HG03565 (cell line): ENCODE results near the gene EBF3.

Source experiments
- ATAC-seq: cut with Tn5 transposase; IDR thresholded peaks from one replicate; pipeline ENCODE4 v1.9.1; 2021; ENCODE audit warnings: mild to moderate bottlenecking, moderate library complexity; ENCODE audit not compliant: unreplicated experiment

Gene EBF3

DNA sequence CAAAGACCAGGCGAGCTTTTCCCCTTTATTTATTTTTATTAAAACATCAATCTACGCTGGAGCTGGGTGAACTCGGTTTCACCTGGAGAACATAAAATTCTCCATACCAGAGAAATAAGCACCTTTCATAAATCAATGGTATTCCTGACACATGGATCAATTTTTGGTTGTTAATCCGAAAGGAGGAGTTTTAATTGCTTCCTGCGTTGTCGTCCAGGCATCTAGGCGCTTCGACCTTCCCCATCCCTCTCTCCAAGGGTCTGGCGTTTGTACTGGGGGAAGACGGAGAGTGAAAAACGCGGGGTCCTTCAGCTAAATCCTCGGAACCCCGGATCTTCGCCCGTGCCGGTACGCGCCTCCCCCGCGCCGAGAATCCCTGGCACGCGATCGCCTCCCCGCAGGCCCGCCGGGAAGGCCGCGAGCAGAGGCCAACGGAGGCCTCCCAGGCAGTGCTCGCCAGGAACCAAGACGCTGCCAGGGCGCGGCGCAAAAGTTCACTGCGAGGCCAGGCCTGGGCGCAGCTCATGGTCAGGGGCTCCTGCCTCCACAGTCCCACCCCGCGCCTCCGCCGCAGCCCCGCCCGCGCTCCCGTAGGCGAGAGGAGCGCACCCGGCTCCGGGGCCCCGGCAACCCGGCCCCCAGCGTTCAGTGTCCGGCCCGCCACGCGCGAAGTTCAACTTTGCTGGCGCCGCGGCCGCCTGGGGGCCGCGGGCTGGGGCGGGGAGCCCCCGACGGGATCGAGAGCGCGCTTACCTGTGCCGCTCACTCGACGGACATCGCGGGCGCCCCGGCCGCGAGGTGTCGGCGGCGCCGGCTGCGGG is 8.3 kb upstream of the EBF3 start:
- ATAC-seq, result no peak

- ATAC-seq, result no peak
Observed at GRCh38 chr10:129971381-129972144, 7.5 kb upstream of the EBF3 start.

- ATAC-seq, result no peak
Observed at GRCh38 chr10:129970465-129971364, 6.6 kb upstream of the EBF3 start.

GRCh38 chr10:129969911-129970464 is 5.9 kb upstream of the EBF3 start:
- no peak for ATAC-seq

DNA sequence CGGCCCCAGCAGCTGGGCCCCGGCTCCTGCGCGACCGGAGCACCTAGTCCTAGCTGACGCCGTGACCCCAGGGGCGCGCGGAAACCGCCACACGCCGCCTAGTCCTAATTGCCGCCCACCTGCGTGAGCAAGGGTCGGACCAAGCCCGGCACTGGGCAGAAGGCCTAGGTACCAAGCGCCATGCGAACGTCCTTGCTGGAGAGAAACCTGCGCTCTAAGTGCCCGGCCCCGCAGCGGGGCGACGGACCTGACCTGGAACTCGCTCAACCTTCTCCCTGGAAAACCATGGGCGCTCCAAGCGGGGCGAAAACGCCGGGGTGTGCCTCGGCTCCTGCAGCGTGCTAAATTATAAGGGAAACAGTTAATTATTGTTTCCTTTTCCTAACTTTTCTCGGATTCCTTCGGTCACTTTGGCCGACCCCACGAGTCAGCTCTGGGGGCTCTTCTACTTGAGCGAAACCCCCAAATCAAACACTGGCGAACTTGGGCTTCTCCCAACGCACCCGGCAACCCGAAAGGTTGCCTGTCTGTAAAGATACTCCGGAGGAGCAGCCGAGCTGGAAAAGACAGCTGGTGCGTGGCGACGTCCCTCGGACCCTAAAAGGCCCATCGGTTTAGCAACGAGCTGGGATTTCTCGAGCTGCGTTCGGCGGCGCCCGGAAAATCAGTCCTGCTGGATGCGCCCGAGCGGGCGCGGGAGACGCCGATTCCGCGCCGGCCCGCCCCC is 5.3 kb upstream of the EBF3 start:
- ATAC-seq, result no peak

DNA sequence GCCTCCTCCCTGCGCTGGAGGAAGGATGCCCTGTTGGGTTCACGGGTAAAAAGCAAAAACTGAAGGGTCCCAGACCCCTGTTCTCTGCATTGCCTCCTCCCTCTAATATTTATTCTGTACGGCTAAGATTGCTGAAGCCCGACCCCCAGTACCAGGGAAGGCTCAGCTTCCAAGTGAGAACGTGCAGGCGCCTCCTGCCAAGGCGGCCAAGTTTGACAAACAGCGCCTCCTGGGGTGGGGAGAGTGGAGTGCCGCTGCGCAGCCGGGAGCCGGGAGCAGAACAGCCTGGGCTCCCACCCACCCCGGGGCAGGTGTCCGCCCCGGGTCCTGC is 4.7 kb upstream of the EBF3 start:
- ATAC-seq, result no peak

DNA sequence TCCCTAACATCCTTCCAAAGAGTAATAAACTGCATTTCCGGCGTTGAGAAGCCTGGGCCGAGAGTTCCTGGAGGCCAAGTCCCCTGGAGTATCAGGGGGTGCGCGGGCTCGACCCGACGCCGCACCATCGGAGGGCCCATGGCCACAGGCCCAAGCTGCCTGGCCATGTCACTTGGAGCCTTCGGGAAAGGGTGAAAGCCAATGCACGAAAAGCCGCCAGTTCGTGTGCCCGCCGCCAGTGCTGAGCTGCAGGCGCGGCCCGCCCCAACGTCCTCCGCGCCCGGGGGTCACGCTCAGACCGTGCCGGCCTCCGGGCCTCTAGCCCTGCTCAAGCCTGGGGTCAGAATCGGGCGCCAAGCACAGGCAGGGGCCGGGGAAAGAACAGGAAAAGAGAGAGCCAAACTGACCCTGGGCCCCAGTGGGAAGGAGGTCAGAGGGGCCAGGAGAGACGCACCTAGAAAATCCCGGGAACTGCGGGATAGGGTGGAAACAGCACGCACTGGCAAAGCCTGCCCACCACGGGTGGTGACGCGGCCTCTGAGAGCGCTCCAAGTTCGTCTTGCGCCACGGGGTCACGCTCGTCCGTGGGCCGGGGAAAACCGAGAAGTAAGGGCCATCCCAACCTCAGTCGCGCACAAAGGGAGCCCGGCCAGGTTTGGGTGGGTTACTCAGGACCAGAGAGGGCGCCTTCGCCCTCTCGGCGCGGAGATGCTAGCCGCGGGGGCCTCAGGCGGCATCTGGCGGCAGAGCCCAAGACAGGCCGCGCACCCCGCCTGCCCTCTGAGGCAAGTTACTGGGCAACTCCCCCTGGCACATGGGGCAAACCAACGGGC is 4.2 kb upstream of the EBF3 start:
- no peak for ATAC-seq

DNA sequence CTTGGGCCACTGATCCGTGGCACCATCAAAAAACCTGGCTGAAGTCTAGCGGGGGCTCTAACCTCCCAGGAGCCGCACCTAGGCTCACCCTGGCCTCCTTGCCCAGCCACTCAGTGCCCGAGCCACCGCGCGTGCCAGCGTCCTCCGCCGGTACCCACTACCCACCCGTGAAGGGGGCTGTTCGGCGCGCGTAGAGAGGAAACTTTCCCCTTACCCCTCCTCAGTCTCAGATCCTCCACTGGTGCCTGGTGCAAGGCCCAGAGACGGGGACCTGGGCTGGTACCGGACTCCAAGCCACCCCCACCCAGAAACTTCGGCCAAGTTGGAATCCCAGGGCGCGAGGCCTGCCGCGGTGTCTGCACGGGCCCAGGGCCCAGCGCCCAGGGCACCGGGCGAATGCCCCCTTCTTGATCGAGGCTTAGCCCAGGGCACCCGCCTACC is 3.5 kb upstream of the EBF3 start:
- no peak for ATAC-seq

- ATAC-seq, result no peak
Observed at GRCh38 chr10:129966889-129967578, 3.0 kb upstream of the EBF3 start.

- no peak for ATAC-seq
Observed at GRCh38 chr10:129966370-129966888, 2.4 kb upstream of the EBF3 start.

- no peak for ATAC-seq
Observed at GRCh38 chr10:129965959-129966358, 1.9 kb upstream of the EBF3 start.

DNA sequence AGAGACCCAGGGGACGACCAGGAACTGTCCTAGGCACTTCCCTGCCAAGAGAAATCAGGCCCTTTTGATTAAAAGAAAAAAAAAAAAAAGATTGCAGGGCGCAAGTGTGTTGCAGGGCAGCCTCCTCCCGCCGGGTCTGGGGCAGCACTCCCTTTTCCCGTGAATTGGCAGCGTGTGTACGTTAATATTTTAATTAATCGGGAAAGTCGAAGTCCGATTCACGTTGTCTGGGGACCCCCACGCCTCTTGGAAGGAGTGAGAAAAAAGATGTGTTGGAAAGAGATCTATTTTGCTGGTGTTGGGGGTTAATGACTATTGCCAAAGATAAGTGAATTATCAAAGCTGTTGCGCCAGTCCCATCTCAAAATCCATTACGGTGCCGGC is 1.3 kb upstream of the EBF3 start:
- ATAC-seq, result no peak

- no peak for ATAC-seq
Observed at GRCh38 chr10:129964611-129965424, 744 bp upstream of the EBF3 start.

- ATAC-seq, result no peak
Observed at GRCh38 chr10:129962872-129963640, 1.0 kb downstream of the EBF3 start.

GRCh38 chr10:129962031-129962871 is 1.8 kb downstream of the EBF3 start:
- no peak for ATAC-seq

DNA sequence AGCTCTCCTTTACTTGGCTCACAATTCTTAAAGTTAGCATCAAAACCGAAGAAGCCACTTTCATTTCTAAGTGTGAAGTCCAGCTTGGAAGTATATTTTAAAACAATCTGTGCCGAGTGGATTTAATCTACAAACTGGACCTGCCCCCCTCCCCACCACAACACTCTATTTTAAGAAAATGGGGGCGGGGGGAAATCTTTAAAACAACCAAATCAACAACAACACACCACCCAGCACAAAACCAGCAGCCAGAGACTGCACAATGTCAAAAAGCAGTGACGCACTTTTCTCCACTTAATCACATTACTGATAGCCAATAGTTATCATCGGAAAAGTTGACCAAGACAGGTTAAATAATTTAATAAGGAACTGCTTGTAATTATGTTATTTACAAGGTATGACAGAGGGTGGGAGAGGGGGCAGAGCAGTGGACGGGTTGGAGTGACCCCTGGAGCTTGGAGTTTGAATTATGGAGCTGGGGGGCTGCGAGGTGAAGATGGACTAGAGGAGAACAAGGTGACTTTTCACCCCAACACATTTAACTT is 2.8 kb downstream of the EBF3 start:
- no peak for ATAC-seq
